Chondrocyte (in vitro differentiated cells): ENCODE data around the gene DOCK7. TPM values are rescaled to one million over a fixed set of nuclear protein-coding genes. Genes with fewer than 3 reads are reported as not detected.

Source experiments
- DNase-seq: peaks from one replicate; pipeline ENCODE4 v3.0.0; 2021; ENCODE audit warnings: mixed read lengths, low spot score
- H3K27ac Mint-ChIP-seq: one replicate; pipeline ENCODE4 v1.8.0; 2021; ENCODE audit warnings: mild to moderate bottlenecking, moderate library complexity, mixed read lengths; ENCODE audit not compliant: unreplicated experiment
- H3K27me3 Mint-ChIP-seq: 2 replicates; pipeline ENCODE4 v1.8.0; 2021; ENCODE audit warnings: low read depth, mixed read lengths
- H3K36me3 Mint-ChIP-seq: 2 replicates; pipeline ENCODE4 v1.8.0; 2021; ENCODE audit warnings: low read depth, mixed read lengths
- H3K4me1 Mint-ChIP-seq: 2 replicates; pipeline ENCODE4 v1.8.0; 2021; ENCODE audit warnings: low read depth, mild to moderate bottlenecking, mixed read lengths
- H3K4me3 Mint-ChIP-seq: one replicate; pipeline ENCODE4 v1.8.0; 2021; ENCODE audit warnings: mild to moderate bottlenecking, moderate library complexity, mixed read lengths; ENCODE audit not compliant: unreplicated experiment
- H3K9me3 Mint-ChIP-seq: 2 replicates; pipeline ENCODE4 v1.8.0; 2021; ENCODE audit warnings: low read depth, mixed read lengths
- total RNA-seq: library from RNA; stranded (reverse); gene quantifications from 3 replicates; pipeline ENCODE4 v1.2.1, GENCODE V29; 2021
- TF ChIP-seq, protein P1 (sequence below): fragments of 200-600 bp; sonication (generic); IDR thresholded peaks from 2 replicates; pipeline ENCODE4 v1.5.0; 2021; ENCODE audit warnings: antibody characterized with exemption, mild to moderate bottlenecking, moderate library complexity

The DOCK7 gene
- total RNA-seq, 1 donor from 2014 or later = 88.4 TPM

GRCh38 chr1:62426237-62426636 is 261.9 kb downstream of the DOCK7 start:
- no peaks in the 10 kb centered on the region for H3K9me3 Mint-ChIP-seq
- H3K27me3 Mint-ChIP-seq = no peaks in the 10 kb centered on the region
- H3K4me3 Mint-ChIP-seq = no peak overlapping the region
- peaks cover 6% of the 10 kb centered on the region for H3K4me1 Mint-ChIP-seq
- no peak for DNase-seq
- TF ChIP-seq, protein P1, sequence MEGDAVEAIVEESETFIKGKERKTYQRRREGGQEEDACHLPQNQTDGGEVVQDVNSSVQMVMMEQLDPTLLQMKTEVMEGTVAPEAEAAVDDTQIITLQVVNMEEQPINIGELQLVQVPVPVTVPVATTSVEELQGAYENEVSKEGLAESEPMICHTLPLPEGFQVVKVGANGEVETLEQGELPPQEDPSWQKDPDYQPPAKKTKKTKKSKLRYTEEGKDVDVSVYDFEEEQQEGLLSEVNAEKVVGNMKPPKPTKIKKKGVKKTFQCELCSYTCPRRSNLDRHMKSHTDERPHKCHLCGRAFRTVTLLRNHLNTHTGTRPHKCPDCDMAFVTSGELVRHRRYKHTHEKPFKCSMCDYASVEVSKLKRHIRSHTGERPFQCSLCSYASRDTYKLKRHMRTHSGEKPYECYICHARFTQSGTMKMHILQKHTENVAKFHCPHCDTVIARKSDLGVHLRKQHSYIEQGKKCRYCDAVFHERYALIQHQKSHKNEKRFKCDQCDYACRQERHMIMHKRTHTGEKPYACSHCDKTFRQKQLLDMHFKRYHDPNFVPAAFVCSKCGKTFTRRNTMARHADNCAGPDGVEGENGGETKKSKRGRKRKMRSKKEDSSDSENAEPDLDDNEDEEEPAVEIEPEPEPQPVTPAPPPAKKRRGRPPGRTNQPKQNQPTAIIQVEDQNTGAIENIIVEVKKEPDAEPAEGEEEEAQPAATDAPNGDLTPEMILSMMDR = no peak
- no peak overlapping the region for H3K27ac Mint-ChIP-seq
- H3K36me3 Mint-ChIP-seq = no peaks in the 10 kb centered on the region

GRCh38 chr1:62425041-62425440 is 263.1 kb downstream of the DOCK7 start:
- no peak overlapping the region for H3K27ac Mint-ChIP-seq
- TF ChIP-seq, protein P1 = no peak
- peaks cover 6% of the 10 kb centered on the region for H3K4me1 Mint-ChIP-seq
- no peak overlapping the region for H3K4me3 Mint-ChIP-seq
- H3K36me3 Mint-ChIP-seq = no peaks in the 10 kb centered on the region
- H3K27me3 Mint-ChIP-seq = no peaks in the 10 kb centered on the region
- DNase-seq = no peak
- H3K9me3 Mint-ChIP-seq = no peaks in the 10 kb centered on the region

- no peak overlapping the region for H3K4me3 Mint-ChIP-seq
- no peak overlapping the region for H3K27ac Mint-ChIP-seq
- H3K36me3 Mint-ChIP-seq = no peaks in the 10 kb centered on the region
- H3K4me1 Mint-ChIP-seq = peaks cover 6% of the 10 kb centered on the region
- TF ChIP-seq, protein P1 = no peak
- H3K9me3 Mint-ChIP-seq = no peaks in the 10 kb centered on the region
- DNase-seq = no peak
- H3K27me3 Mint-ChIP-seq = no peaks in the 10 kb centered on the region
Measured at GRCh38 chr1:62424411-62424810, 263.8 kb downstream of the DOCK7 start.

GRCh38 chr1:62423580-62424242 is 264.5 kb downstream of the DOCK7 start:
- peaks cover 6% of the 10 kb centered on the region for H3K4me1 Mint-ChIP-seq
- H3K27me3 Mint-ChIP-seq = no peaks in the 10 kb centered on the region
- H3K27ac Mint-ChIP-seq = no peak overlapping the region
- TF ChIP-seq, protein P1 = no peak
- no peak for DNase-seq
- no peak overlapping the region for H3K4me3 Mint-ChIP-seq
- H3K36me3 Mint-ChIP-seq = no peaks in the 10 kb centered on the region
- H3K9me3 Mint-ChIP-seq = no peaks in the 10 kb centered on the region

- TF ChIP-seq, protein P1 = no peak
- no peaks in the 10 kb centered on the region for H3K27me3 Mint-ChIP-seq
- no peak overlapping the region for H3K27ac Mint-ChIP-seq
- DNase-seq = no peak
- H3K9me3 Mint-ChIP-seq = no peaks in the 10 kb centered on the region
- no peak overlapping the region for H3K4me3 Mint-ChIP-seq
- peaks cover 11% of the 10 kb centered on the region for H3K4me1 Mint-ChIP-seq
- H3K36me3 Mint-ChIP-seq = no peaks in the 10 kb centered on the region
Measured at GRCh38 chr1:62420214-62420613, 268.0 kb downstream of the DOCK7 start.
